GM12878 (cell line): Measurements from ENCODE around the gene C1orf198. TPM values are rescaled to one million over a fixed set of nuclear protein-coding genes. Genes with fewer than 3 reads are reported as not detected.

Experiments
- ATAC-seq: fragments of 200-7000 bp; cut with Tn5 transposase; 3 replicates; pipeline ENCODE4 v1.9.1; 2020; ENCODE audit warnings: mild to moderate bottlenecking, moderate library complexity
- BruUV-seq: library from RNA; stranded (reverse); fragments of 400-500 nt; replicated peaks from 2 replicates; lab custom pipeline; 2021; lab: Mats Ljungman, UMichigan
- CTCF ChIA-PET: fragments of 300-600 bp; sonication (Branson Sonifier 250); formaldehyde crosslinking; extraction: SDS; loops from one replicate; lab custom pipeline; 2021; ENCODE audit warnings: inconsistent platforms; lab: Yijun Ruan, JAX
- POLR2A ChIA-PET: fragments of 350-600 bp; formaldehyde crosslinking; extraction: SDS; loops from one replicate; lab custom pipeline; 2021; ENCODE audit warnings: inconsistent platforms; lab: Charles Lee
- RAD21 ChIA-PET: fragments of 300-600 bp; sonication (Branson Sonifier 250); formaldehyde crosslinking; loops from one replicate; lab custom pipeline; 2023; ENCODE audit warnings: antibody characterized with exemption; ENCODE audit not compliant: unreplicated experiment; lab: Charles Lee
- SMC1A ChIA-PET: fragments of 300-600 bp; sonication (Branson Sonifier 250); formaldehyde crosslinking; loops from one replicate; lab custom pipeline; 2023; ENCODE audit not compliant: unreplicated experiment, uncharacterized antibody; lab: Charles Lee
- DNase-seq: peaks from one replicate; pipeline ENCODE4 v3.0.0-alpha.2; 2011; ENCODE audit warnings: low read depth, low spot score
- FAIRE-seq: peaks from 3 replicates; lab custom pipeline; 2011; peaks lifted over from hg19 to GRCh38; lab: Jason Lieb, UNC
- H2AFZ ChIP-seq: 2 replicates; pipeline ENCODE4 v1.6.0; 2011; ENCODE audit warnings: low read depth, low read length, control low read depth; ENCODE audit not compliant: control insufficient read depth
- H3K27ac ChIP-seq: 2 replicates; pipeline ENCODE4 v1.5.1; 2011; ENCODE audit warnings: control low read depth; ENCODE audit not compliant: control insufficient read depth, insufficient read depth
- H3K27me3 ChIP-seq, 2 experiments: replicated peaks in 1 of 2; 2 replicates each; pipeline versions ENCODE4 v1.6.0 to v1.6.1; 2011; ENCODE audit warnings: low read length in 1 of 2; ENCODE audit not compliant: control insufficient read depth in 2 of 2, insufficient read depth in 2 of 2
- H3K36me3 ChIP-seq, 2 experiments: 2 replicates each; pipeline ENCODE4 v1.5.1; 2011; ENCODE audit warnings: low read length in 1 of 2; ENCODE audit not compliant: control insufficient read depth in 2 of 2, insufficient read depth in 2 of 2
- H3K4me1 ChIP-seq: 2 replicates; pipeline ENCODE4 v1.6.1; 2011; ENCODE audit warnings: mild to moderate bottlenecking, low read length, moderate library complexity, mixed read lengths; ENCODE audit not compliant: control insufficient read depth, insufficient read depth
- H3K4me2 ChIP-seq: 2 replicates; pipeline ENCODE4 v1.6.0; 2011; ENCODE audit warnings: control low read depth; ENCODE audit not compliant: control insufficient read depth, insufficient read depth
- H3K4me3 ChIP-seq: fragments of 200-600 bp; sonication (generic); 2 replicates; pipeline ENCODE4 v1.5.1; 2016
- H3K79me2 ChIP-seq: 2 replicates; pipeline ENCODE4 v1.6.0; 2011; ENCODE audit warnings: low read length; ENCODE audit not compliant: control insufficient read depth, insufficient read depth
- H3K9ac ChIP-seq: 2 replicates; pipeline ENCODE4 v1.8.0; 2011; ENCODE audit warnings: low read length, control low read depth, mixed read lengths; ENCODE audit not compliant: control insufficient read depth, insufficient read depth
- H3K9me3 ChIP-seq: replicated peaks from 3 replicates; pipeline ENCODE4 v1.5.1; 2011; ENCODE audit warnings: mild to moderate bottlenecking, low read length; ENCODE audit not compliant: control insufficient read depth, insufficient read depth
- H4K20me1 ChIP-seq: 2 replicates; pipeline ENCODE4 v1.6.0; 2011; ENCODE audit not compliant: control insufficient read depth, insufficient read depth
- BHLHE40 ChIP-seq, 2 experiments: fragments of 450-650 bp in 1 of 2; IDR thresholded peaks; 2 replicates each; pipeline ENCODE4 v1.6.1; 2011 to 2017; ENCODE audit warnings: low read depth in 2 of 2, borderline replicate concordance in 1 of 2, improper control_type of control experiment in 1 of 2, low read length in 1 of 2, mild to moderate bottlenecking in 1 of 2
- MEF2B ChIP-seq: fragments of 450-650 bp; IDR thresholded peaks from 2 replicates; pipeline ENCODE4 v1.6.1; 2018; ENCODE audit warnings: mild to moderate bottlenecking, moderate library complexity; ENCODE audit not compliant: partially characterized antibody, poor library complexity, severe bottlenecking
- RAD21 ChIP-seq: IDR thresholded peaks from 2 replicates; pipeline ENCODE4 v1.6.1; 2011; ENCODE audit warnings: mild to moderate bottlenecking, low read depth, low read length, moderate library complexity; ENCODE audit not compliant: insufficient read depth
- WGBS: methylation state at CpG from one replicate; pipeline ENCODE4 v1.1.6; 2016; ENCODE audit warnings: low lambda C conversion rate; ENCODE audit not compliant: insufficient replicate concordance, insufficient coverage; ENCODE audit errors: missing lambda C conversion rate; 5-methylcytosine and 5-hydroxymethylcytosine counted together
- in situ Hi-C: fragments of 300-500 bp; cut with MboI; formaldehyde crosslinking; loops from 9 replicates; pipeline ENCODE4 v1.14.3; 2018; ENCODE audit warnings: mixed read lengths
- intact Hi-C: fragments of 100-400 bp; cut with micrococcal nuclease; formaldehyde crosslinking; loops from one replicate; pipeline ENCODE4 v1.14.2; 2022; ENCODE audit not compliant: unreplicated experiment
- polyA plus RNA-seq, 11 experiments: library from polyadenylated mRNA; depleted of rRNA in 4 of 11; unstranded in 6 of 11; stranded (reverse) in 5 of 11; fragments of >200 nt; fragmentation: Nextera tagmentation in 4 of 11; fragmentation: Illumina TruSeq in 1 of 11; extraction: Ambion mirVana in 4 of 11; extraction: Trizol in 1 of 11; gene quantifications; 1 replicate in 1 of 11; 2 replicates in 10 of 11; pipeline versions ENCODE4 v1.2.1 to v1.2.3, GENCODE V29; 2011 to 2016; ENCODE audit warnings: inconsistent platforms in 2 of 11, missing spikeins in 2 of 11, low read depth in 1 of 11
- total RNA-seq, 4 experiments: library from RNA; depleted of rRNA in 3 of 4; stranded (reverse); fragments of >200 nt in 3 of 4; fragmentation: Illumina TruSeq in 1 of 4; extraction: Trizol in 1 of 4; gene quantifications; 2 replicates each; pipeline versions ENCODE4 v1.2.1 to v1.2.3, GENCODE V29; 2013 to 2021
- TF ChIP-seq, protein P1 (sequence below): IDR thresholded peaks from 2 replicates; pipeline ENCODE4 v1.6.1; 2012; ENCODE audit warnings: low read depth, low read length, improper control_type of control experiment
- TF ChIP-seq, protein P2 (sequence below): fragments of 450-650 bp; IDR thresholded peaks from 2 replicates; pipeline ENCODE4 v1.6.1; 2016; ENCODE audit warnings: mild to moderate bottlenecking, moderate library complexity, borderline replicate concordance

C1orf198 gene
- total and polyA plus RNA-seq, 10 of the 15 experiments (the other 5 are each of a cell fraction or from before 2014, with no cell fraction given), result 0.16 to 2.8 (median 1.1) TPM

DNA sequence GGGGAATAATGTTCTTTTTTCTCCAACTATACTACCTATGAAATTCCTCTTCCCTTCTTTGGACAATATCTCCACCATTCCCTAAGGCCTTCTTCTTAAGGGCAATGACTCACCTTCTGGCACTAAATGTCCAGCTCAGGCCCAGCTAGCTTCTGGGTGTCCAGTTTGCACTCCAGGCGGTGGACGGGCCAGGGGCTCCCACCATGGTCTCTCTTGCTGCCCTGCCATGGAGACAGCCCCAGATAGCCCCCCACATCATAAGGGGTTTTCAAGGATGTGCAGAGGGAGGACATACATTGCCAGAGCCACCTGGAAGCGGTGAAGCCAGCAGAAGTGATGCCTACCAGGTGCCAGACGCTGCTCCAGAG is 43.8 kb downstream of the C1orf198 start:
- no peaks in the 10 kb centered on the region for H3K36me3 ChIP-seq
- no peak for TF ChIP-seq BHLHE40 (IDR thresholded peaks at IDR 0.05; ENCODE audit: borderline replicate concordance in 1 of 2, low read depth in 2 of 2, low read length in 1 of 2)
- no peak for DNase-seq
- no peak for ATAC-seq
- BruUV-seq, result no TSS peak
- POLR2A ChIA-PET, result no interaction called here
- no peak overlapping the region for H3K9ac ChIP-seq
- no peaks in the 10 kb centered on the region for H3K79me2 ChIP-seq
- no peak overlapping the region for H3K4me2 ChIP-seq
- no peak for FAIRE-seq
- H2AFZ ChIP-seq, result no peak overlapping the region
- intact Hi-C loops, result no loop called here
- H3K27ac ChIP-seq, result no peak overlapping the region
- in situ Hi-C loops, result no loop called here
- RAD21 ChIA-PET, result no interaction called here
- H3K4me3 ChIP-seq, result no peak overlapping the region
- H3K27me3 ChIP-seq, result peaks cover 0 to 2% of the 10 kb centered on the region in 2 experiments; a peak in 1 of 4 replicates
- H3K4me1 ChIP-seq, result no peaks in the 10 kb centered on the region
- SMC1A ChIA-PET, result no interaction called here
- CTCF ChIA-PET, result interaction anchor here (0.7 to 1.2 kb wide), 2 partner anchors 13 to 779 kb away, joined by 3 to 4 read pairs; no protein-coding TSS in a partner anchor
- H4K20me1 ChIP-seq, result no peaks in the 10 kb centered on the region
- no peaks in the 10 kb centered on the region for H3K9me3 ChIP-seq
- WGBS, result 33% methylated on average over 4 of the region's 4 CpGs

DNA sequence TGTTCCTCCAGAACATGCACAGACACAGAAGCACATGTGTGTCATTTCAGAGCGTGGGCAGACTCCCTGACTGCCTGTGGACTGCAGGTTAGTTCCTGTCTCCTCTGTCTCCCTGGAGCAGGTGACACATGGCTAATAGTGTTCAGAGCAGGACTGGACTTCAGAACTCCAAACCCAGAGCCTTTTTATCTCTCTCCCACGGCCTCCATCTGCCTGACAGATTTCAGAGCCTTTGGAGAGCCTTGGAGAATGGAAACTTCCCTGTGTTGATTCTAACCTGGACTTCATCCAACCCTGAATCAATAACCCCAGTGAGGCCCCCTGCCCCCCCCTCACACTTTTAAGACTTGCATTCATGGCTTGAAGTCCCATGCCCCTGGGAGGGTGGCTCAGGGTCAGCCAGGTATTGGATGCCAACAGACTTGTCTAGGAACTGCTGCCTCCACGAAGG is 44.4 kb downstream of the C1orf198 start:
- no TSS peak for BruUV-seq
- no peak for TF ChIP-seq MEF2B
- TF ChIP-seq, protein P1, sequence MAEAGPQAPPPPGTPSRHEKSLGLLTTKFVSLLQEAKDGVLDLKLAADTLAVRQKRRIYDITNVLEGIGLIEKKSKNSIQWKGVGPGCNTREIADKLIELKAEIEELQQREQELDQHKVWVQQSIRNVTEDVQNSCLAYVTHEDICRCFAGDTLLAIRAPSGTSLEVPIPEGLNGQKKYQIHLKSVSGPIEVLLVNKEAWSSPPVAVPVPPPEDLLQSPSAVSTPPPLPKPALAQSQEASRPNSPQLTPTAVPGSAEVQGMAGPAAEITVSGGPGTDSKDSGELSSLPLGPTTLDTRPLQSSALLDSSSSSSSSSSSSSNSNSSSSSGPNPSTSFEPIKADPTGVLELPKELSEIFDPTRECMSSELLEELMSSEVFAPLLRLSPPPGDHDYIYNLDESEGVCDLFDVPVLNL, result no peak
- no peak for TF ChIP-seq RAD21
- TF ChIP-seq, protein P2, sequence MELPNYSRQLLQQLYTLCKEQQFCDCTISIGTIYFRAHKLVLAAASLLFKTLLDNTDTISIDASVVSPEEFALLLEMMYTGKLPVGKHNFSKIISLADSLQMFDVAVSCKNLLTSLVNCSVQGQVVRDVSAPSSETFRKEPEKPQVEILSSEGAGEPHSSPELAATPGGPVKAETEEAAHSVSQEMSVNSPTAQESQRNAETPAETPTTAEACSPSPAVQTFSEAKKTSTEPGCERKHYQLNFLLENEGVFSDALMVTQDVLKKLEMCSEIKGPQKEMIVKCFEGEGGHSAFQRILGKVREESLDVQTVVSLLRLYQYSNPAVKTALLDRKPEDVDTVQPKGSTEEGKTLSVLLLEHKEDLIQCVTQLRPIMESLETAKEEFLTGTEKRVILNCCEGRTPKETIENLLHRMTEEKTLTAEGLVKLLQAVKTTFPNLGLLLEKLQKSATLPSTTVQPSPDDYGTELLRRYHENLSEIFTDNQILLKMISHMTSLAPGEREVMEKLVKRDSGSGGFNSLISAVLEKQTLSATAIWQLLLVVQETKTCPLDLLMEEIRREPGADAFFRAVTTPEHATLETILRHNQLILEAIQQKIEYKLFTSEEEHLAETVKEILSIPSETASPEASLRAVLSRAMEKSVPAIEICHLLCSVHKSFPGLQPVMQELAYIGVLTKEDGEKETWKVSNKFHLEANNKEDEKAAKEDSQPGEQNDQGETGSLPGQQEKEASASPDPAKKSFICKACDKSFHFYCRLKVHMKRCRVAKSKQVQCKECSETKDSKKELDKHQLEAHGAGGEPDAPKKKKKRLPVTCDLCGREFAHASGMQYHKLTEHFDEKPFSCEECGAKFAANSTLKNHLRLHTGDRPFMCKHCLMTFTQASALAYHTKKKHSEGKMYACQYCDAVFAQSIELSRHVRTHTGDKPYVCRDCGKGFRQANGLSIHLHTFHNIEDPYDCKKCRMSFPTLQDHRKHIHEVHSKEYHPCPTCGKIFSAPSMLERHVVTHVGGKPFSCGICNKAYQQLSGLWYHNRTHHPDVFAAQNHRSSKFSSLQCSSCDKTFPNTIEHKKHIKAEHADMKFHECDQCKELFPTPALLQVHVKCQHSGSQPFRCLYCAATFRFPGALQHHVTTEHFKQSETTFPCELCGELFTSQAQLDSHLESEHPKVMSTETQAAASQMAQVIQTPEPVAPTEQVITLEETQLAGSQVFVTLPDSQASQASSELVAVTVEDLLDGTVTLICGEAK, result no peak
- Histone ChIP-seq H3K9me3 (no peaks in the 10 kb centered on the region), H3K79me2 (no peaks in the 10 kb centered on the region), H3K27me3 (peaks cover 0 to 2% of the 10 kb centered on the region in 2 experiments; a peak in 1 of 4 replicates), H3K4me1 (no peaks in the 10 kb centered on the region), H3K36me3 (no peaks in the 10 kb centered on the region), H4K20me1 (no peaks in the 10 kb centered on the region), H3K27ac (no peak overlapping the region), H3K9ac (no peak overlapping the region), H3K4me3 (no peak overlapping the region), H2AFZ (no peak overlapping the region), H3K4me2 (no peak overlapping the region)
- no peak for ATAC-seq
- FAIRE-seq, result no peak
- CTCF ChIA-PET, result interaction anchor here (0.7 kb wide), 1 partner anchor 779 kb away, joined by 3 read pairs; no protein-coding TSS in a partner anchor
- 0% methylated on average over 3 of the region's 3 CpGs for WGBS
- POLR2A ChIA-PET, result no interaction called here
- RAD21 ChIA-PET, result no interaction called here
- SMC1A ChIA-PET, result no interaction called here
- intact Hi-C loops, result no loop called here
- in situ Hi-C loops, result no loop called here
- DNase-seq, result no peak
